IMR-90 (cell line): Measurements from ENCODE around the gene DPPA5.
"Not testable (repeated sequence)": the region's sequence is repeated elsewhere in the genome, so short reads cannot be mapped to it uniquely, and the experiment has no call there.

Experiments
- CEBPB ChIP-seq: IDR thresholded peaks from 2 replicates; pipeline ENCODE4 v1.6.1; 2012; ENCODE audit warnings: low read depth, low read length, improper control_type of control experiment
- MAZ ChIP-seq: IDR thresholded peaks from 2 replicates; pipeline ENCODE4 v1.6.1; 2012; ENCODE audit warnings: low read depth, mild to moderate bottlenecking, low read length, improper control_type of control experiment, moderate library complexity, borderline replicate concordance
- POLR2A ChIP-seq: IDR thresholded peaks from 2 replicates; pipeline ENCODE4 v1.6.1; 2012; ENCODE audit warnings: mild to moderate bottlenecking, low read depth, low read length
- TF ChIP-seq, protein P1 (sequence below): conservative IDR thresholded peaks from 2 replicates; pipeline ENCODE4 v1.5.1; 2012; ENCODE audit warnings: mild to moderate bottlenecking, low read depth, low read length, improper control_type of control experiment
- TF ChIP-seq, protein P2 (sequence below): fragments of 150-350 bp; IDR thresholded peaks from 2 replicates; pipeline ENCODE4 v1.6.1; 2017; ENCODE audit warnings: mild to moderate bottlenecking, antibody characterized with exemption, low read length, low read depth

DNA sequence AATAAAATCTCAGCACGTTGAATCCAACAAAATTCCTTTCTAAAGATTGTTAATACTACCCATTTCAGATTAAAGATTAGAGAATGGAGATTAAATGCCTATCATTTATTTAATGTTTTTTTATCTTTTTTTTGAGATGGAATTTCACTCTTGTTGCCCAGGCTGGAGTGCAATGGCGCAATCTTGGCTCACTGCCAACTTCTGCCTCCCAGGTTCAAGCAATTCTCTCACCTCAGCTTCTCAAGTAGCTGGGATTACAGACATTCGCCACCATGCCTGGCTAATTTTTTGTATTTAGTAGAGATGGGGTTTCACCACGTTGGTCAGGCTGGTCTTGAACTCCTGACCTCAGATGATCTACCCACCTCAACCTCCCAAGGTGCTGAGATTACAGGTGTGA, 38.1 kb upstream of the DPPA5 start:
- TF ChIP-seq POLR2A, MAZ, CEBPB: not testable (repeated sequence)
- TF ChIP-seq, protein P1, sequence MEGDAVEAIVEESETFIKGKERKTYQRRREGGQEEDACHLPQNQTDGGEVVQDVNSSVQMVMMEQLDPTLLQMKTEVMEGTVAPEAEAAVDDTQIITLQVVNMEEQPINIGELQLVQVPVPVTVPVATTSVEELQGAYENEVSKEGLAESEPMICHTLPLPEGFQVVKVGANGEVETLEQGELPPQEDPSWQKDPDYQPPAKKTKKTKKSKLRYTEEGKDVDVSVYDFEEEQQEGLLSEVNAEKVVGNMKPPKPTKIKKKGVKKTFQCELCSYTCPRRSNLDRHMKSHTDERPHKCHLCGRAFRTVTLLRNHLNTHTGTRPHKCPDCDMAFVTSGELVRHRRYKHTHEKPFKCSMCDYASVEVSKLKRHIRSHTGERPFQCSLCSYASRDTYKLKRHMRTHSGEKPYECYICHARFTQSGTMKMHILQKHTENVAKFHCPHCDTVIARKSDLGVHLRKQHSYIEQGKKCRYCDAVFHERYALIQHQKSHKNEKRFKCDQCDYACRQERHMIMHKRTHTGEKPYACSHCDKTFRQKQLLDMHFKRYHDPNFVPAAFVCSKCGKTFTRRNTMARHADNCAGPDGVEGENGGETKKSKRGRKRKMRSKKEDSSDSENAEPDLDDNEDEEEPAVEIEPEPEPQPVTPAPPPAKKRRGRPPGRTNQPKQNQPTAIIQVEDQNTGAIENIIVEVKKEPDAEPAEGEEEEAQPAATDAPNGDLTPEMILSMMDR: not testable (repeated sequence)
- TF ChIP-seq, protein P2, sequence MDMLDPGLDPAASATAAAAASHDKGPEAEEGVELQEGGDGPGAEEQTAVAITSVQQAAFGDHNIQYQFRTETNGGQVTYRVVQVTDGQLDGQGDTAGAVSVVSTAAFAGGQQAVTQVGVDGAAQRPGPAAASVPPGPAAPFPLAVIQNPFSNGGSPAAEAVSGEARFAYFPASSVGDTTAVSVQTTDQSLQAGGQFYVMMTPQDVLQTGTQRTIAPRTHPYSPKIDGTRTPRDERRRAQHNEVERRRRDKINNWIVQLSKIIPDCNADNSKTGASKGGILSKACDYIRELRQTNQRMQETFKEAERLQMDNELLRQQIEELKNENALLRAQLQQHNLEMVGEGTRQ: not testable (repeated sequence)
